Measurements from ENCODE around the gene CFAP97D1.
"Not testable (repeated sequence)": the region's sequence is repeated elsewhere in the genome, so short reads cannot be mapped to it uniquely, and the experiment has no call there.

CFAP97D1 gene

DNA sequence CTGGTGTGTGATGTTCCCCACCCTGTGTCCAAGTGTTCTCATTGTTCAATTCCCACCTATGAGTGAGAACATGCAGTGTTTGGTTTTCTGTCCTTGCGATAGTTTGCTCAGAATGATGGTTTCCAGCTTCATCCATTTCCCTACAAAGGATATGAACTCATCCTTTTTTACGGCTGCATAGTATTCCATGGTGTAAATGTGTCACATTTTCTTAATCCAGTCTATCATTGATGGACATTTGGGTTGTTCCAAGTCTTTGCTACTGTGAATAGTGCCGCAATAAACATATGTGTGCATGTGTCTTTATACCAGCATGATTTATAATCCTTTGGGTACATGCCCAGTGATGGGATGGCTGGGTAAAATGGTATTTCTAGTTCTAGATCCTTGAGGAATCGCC is 12.4 kb downstream of the CFAP97D1 start:
- not testable (repeated sequence) for DNase-seq (ENCODE audit: low read depth in 1 of 2, low spot score in 1 of 2)

- not testable (repeated sequence) for DNase-seq (ENCODE audit: low read depth in 1 of 2, low spot score in 1 of 2)
These were observed 17.8 kb downstream of the CFAP97D1 start for GRCh38 chr17:43798024-43798423.

- DNase-seq (ENCODE audit: low read depth in 1 of 2, low spot score in 1 of 2) = no peak
These were observed 18.8 kb downstream of the CFAP97D1 start for GRCh38 chr17:43799047-43799446.

DNA sequence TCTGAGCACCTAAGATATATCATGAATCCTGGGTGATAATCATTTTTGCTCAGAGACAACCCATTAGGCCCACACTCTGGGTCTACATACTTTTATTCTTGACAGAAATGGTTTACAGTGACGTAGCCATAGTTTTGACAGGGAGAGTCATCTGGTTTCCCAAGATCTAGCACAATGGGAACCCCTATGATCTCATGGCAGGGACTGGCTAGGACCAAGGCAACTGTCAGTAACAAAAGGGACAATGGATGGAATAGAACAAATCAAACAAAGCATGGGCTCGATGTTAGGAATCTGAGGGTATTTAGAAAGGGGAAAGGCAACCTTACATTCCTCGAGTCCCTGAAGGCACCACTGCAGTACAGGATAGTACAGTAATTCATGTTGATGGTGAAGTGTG is 20.5 kb downstream of the CFAP97D1 start:
- no peak for DNase-seq (ENCODE audit: low read depth in 1 of 2, low spot score in 1 of 2)

DNA sequence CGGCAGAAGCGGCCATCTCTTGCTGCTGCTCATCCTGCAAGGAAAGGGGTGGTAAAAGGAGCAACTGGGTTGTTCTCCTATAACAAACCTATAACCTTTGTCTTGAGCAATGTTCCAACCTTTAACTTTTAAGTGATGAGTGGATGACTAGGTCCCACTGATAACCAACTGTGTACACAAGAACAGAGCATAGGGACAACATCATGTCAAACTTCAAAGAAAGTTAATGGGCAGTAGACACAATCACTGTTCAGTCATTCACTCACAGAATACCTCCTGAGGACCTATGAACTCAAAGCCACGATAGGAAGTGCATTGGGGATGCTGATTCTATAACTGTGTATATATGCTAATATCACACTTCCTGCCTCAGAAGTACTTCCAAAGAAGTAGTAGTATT is 21.6 kb downstream of the CFAP97D1 start:
- DNase-seq (ENCODE audit: low read depth in 1 of 2, low spot score in 1 of 2) = no peak

DNA sequence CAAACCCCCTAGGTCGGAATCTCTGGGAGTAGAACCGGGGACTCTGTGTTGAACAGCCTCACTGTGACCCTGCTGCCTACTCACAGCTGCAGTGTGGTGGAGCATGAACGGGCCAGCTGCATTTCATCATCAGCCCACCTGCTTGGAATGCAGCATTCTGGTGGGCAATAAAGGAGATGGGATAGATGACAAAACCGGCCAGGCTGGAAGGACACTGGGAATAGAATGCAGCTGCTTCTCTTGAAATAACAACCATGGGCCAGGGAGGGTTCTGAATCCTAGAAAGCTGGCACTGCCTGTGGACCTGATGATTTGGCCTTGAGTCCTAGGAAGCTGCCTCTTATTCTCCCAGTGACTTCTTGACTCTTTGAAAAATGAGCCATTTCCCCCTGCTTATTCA is 23.5 kb downstream of the CFAP97D1 start:
- no peak for DNase-seq (ENCODE audit: low read depth in 1 of 2, low spot score in 1 of 2)

DNA sequence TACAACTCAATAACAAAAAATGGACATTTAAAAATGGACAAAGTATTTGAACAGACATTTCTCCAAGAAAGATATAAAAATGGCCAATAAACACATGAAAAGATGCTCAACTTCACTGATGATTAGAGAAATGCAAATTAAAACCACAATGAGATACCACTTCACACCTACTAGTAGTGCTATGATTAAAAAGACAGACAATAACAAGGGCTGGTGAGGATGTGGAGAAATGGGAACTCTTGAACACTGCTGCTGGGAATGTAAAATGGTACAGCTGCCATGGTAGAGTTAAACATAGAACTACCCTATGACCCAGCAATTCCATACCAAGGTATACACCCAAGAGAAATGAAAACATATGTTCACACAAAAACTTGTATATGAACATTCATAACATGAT is 24.9 kb downstream of the CFAP97D1 start:
- no peak for DNase-seq (ENCODE audit: low read depth in 1 of 2, low spot score in 1 of 2)

GRCh38 chr17:43808076-43808475 is 27.8 kb downstream of the CFAP97D1 start:
- no peak for DNase-seq (ENCODE audit: low read depth in 1 of 2, low spot score in 1 of 2)

- DNase-seq (ENCODE audit: low read depth in 1 of 2, low spot score in 1 of 2) = no peak
These were observed 28.9 kb downstream of the CFAP97D1 start for GRCh38 chr17:43809121-43809520.

- no peak for DNase-seq (ENCODE audit: low read depth in 1 of 2, low spot score in 1 of 2)
These were observed 30.0 kb downstream of the CFAP97D1 start for GRCh38 chr17:43810226-43810715.

GRCh38 chr17:43810823-43811222 is 30.6 kb downstream of the CFAP97D1 start:
- no peak for DNase-seq (ENCODE audit: low read depth in 1 of 2, low spot score in 1 of 2)

DNA sequence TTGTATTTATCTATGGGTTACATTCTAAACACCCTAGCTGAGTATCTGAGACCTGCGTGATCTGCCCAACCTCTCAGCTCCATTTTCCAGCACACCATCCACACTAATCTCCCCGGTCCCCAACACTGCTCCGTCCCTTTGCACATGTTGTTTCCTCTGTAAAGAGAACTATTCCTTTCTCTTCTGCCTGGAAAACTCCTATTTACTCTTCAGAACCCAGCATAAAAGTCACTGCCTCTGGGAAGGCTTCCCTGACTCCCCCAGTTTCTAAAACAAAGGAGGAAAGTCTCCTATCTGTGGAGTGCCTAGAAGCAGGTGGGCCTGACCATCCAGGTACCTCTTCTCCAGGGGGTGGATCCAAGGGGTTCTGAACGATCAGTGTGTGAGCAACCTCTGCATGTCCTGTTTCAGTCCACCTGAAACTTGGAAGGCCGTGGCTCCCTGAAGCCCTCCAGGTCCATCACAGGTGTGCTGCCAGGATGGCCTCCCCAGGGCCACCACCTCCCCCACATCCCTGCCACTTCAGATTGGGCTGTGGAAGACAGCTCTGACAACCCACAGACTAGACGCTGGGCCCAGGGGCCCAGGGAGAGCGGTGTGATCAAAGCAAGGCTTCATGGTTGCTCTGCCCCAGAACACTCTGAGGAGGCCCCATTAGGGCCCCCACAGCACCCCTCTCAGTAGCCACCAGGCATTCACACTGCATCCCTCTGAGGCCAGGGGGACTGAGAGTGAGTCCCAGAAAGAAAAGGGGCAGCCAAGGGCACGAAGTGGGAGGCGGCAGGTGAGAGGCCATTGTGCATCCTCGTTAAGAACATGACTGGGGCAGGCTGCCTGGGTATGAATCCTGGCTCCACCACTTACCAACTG is 32.4 kb downstream of the CFAP97D1 start:
- no peak for DNase-seq (ENCODE audit: low read depth in 1 of 2, low spot score in 1 of 2)

DNA sequence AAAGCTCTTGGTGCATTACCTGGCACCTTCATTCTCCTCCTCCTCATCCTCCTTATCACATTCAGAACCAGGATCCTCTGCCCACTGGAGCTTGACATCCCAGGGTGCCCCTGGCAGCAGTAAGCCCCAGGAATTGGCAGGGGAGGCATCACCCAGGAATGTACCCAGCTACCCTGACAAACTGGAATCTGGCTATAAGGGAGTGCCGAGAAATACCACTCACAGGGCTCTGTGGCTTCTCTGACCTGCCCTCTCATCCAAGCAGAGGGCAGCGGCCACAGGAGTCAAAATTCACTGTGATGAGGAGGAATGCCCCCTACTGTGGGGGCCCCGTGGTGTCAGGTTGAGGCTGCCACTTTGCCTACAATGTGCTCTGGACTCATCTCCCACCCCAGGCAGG is 33.2 kb downstream of the CFAP97D1 start:
- no peak for DNase-seq (ENCODE audit: low read depth in 1 of 2, low spot score in 1 of 2)

GRCh38 chr17:43814026-43814425 is 33.8 kb downstream of the CFAP97D1 start:
- no peak for DNase-seq (ENCODE audit: low read depth in 1 of 2, low spot score in 1 of 2)

DNA sequence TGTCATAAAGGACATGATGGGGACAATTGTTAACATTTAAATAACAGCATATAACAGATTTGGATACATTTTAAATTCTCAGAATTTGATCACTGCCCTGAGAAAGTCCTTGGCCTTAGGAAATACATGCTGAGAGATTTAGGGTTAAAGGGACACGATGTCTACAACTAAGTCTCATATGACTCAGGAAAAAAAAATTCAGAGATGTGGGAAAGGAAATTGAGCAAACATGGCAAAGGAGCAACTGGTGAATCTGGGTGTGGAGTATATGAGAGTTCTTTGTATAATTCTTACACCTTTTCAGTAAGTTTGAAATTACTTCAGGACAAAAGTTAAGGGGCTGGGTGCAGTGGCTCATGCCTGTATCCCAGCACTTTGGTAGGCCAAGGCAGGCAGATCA is 34.5 kb downstream of the CFAP97D1 start:
- no peak for DNase-seq (ENCODE audit: low read depth in 1 of 2, low spot score in 1 of 2)

GRCh38 chr17:43816336-43817320 is 36.4 kb downstream of the CFAP97D1 start:
- no peak for DNase-seq (ENCODE audit: low read depth in 1 of 2, low spot score in 1 of 2)

DNA sequence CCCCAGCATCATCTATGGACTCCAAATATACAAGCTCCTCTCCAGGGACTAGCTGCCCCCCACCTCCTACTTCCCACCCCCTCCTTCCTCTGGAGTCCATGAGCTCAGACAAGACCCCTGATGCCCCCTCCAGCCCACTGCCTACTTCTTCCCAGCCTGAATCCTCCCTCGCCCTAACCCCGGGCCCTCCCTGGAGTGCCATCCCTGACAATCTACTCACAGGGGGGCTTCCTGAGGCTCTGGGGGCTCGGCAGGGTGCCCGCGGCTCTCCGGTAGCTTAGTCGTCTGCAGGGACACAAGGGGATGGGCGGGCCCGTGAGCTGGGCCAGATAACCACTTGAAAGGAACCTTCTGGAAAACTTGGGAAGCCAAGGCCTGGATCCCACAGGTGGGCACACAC is 37.6 kb downstream of the CFAP97D1 start:
- DNase-seq (ENCODE audit: low read depth in 1 of 2, low spot score in 1 of 2) = no peak

- no peak for DNase-seq (ENCODE audit: low read depth in 1 of 2, low spot score in 1 of 2)
These were observed 38.7 kb downstream of the CFAP97D1 start for GRCh38 chr17:43818966-43819365.

DNA sequence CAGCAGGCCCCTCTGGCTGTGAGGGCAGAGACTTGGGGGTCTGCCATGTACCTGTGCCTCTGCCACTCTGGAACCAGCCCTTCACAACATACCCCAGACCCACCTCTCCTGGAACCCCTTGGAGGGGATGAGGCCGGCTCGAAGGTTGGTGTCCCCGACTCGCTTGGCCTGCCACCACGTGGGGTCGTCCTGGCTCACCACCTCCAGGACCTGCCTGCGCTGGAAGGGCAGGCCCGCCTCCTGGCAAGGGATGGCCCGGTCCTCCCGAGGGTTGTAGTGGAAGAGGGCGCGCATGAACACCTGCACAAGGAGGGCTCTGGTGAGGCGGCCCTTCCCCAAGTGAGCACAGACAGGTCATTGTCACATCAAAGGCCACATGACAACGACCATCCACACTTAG is 40.5 kb downstream of the CFAP97D1 start:
- no peak for DNase-seq (ENCODE audit: low read depth in 1 of 2, low spot score in 1 of 2)

- DNase-seq (ENCODE audit: low read depth in 1 of 2, low spot score in 1 of 2) = no peak
These were observed 42.4 kb downstream of the CFAP97D1 start for GRCh38 chr17:43822570-43823190.

GRCh38 chr17:43823350-43824084 is 43.3 kb downstream of the CFAP97D1 start:
- no peak for DNase-seq (ENCODE audit: low read depth in 1 of 2, low spot score in 1 of 2)
